Peyer's patch (tissue), 4 donors: ENCODE results near the gene RPS14. TPM values are rescaled to one million over a fixed set of nuclear protein-coding genes. Genes with fewer than 3 reads are reported as not detected.
A peak's percentile ranks its signal among the peaks of the same experiment; 100 is the strongest.

Experiments
- DNase-seq, 3 donors: peaks; one replicate each; pipeline ENCODE4 v3.0.0-alpha.2; 2017 to 2019
- H3K27ac ChIP-seq, 4 donors: fragments of 200-600 bp; sonication (generic); one replicate each; pipeline ENCODE4 v1.5.1; 2016 to 2019
- H3K27me3 ChIP-seq, 2 donors: fragments of 200-600 bp; sonication (generic); one replicate each; pipeline ENCODE4 v1.5.1; 2019
- H3K36me3 ChIP-seq, 3 donors: fragments of 200-600 bp; sonication (generic); one replicate each; pipeline ENCODE4 v1.5.1; 2016 to 2019
- H3K4me1 ChIP-seq, 4 donors: fragments of 200-600 bp; sonication (generic); one replicate each; pipeline ENCODE4 v1.5.1; 2016 to 2019
- H3K4me3 ChIP-seq, 4 donors: fragments of 200-600 bp; sonication (generic); 1 replicate in 3 of 4; 2 replicates in 1 of 4; pipeline ENCODE4 v1.5.1; 2016 to 2019; ENCODE audit warnings: mild to moderate bottlenecking in 1 of 4
- H3K9me3 ChIP-seq, 4 donors: fragments of 200-600 bp; sonication (generic); one replicate each; pipeline ENCODE4 v1.5.1; 2016 to 2019; ENCODE audit warnings: mild to moderate bottlenecking in 1 of 4
- CTCF ChIP-seq, 6 experiments: fragments of 450-650 bp in 4 of 6; fragments of 200-600 bp in 2 of 6; sonication (generic) in 1 of 6; IDR thresholded peaks; one replicate each; pipeline ENCODE4 v1.5.1; 2017 to 2019; ENCODE audit warnings: antibody characterized with exemption in 6 of 6, mild to moderate bottlenecking in 3 of 6, moderate library complexity in 1 of 6
- POLR2A ChIP-seq, 2 donors: fragments of 450-650 bp; IDR thresholded peaks; one replicate each; pipeline ENCODE4 v1.5.1; 2017; ENCODE audit warnings: antibody characterized with exemption in 2 of 2, mild to moderate bottlenecking in 2 of 2, moderate library complexity in 2 of 2
- total RNA-seq, 4 donors: library from RNA; depleted of rRNA; stranded (reverse); fragments of >200 nt; gene quantifications; one replicate each; pipeline ENCODE4 v1.1.0, GENCODE V29; 2016

The RPS14 gene
- total RNA-seq, 4 donors from 2014 or later = 975 to 1,961 (median 1,274) TPM

- Histone ChIP-seq H3K4me3 (peak overlapping the region; percentile 43 to 75 (median 64)), H3K4me1 (peaks cover 3 to 24% (median 19%) of the 10 kb centered on the region in 4 donors), H3K27ac (peak overlapping the region; percentile 85 to 97 (median 94)), H3K9me3 (no peaks in the 10 kb centered on the region), H3K27me3 (no peaks in the 10 kb centered on the region), H3K36me3 (peaks cover 0 to 34% (median 4%) of the 10 kb centered on the region in 3 donors)
- TF ChIP-seq POLR2A (IDR thresholded peaks at IDR 0.05) (peak; percentile 28 to 46), CTCF (IDR thresholded peaks at IDR 0.05) (no peak)
- peak; percentile 76 to 92 (median 77) for DNase-seq
These were observed 39.7 kb downstream of the RPS14 start for GRCh38 chr5:150409638-150410523.

GRCh38 chr5:150408231-150408943, 41.2 kb downstream of the RPS14 start:
- Histone ChIP-seq H3K4me1 (peaks cover 3 to 24% (median 14%) of the 10 kb centered on the region in 4 donors), H3K27ac (peak overlapping the region in 3 of 4 donors; percentile 32 to 97 (median 96)), H3K9me3 (no peaks in the 10 kb centered on the region), H3K36me3 (peaks cover 0 to 48% (median 6%) of the 10 kb centered on the region in 3 donors), H3K4me3 (peak overlapping the region in 3 of 4 donors; percentile 18 to 75 (median 65)), H3K27me3 (no peaks in the 10 kb centered on the region)
- DNase-seq = no peak
- TF ChIP-seq POLR2A (IDR thresholded peaks at IDR 0.05) = no peak
- no peak for TF ChIP-seq CTCF (IDR thresholded peaks at IDR 0.05)

- Histone ChIP-seq H3K27me3 (no peaks in the 10 kb centered on the region), H3K4me3 (peak overlapping the region in 1 of 4 donors; percentile 65), H3K27ac (peak overlapping the region in 2 of 4 donors; percentile 96 to 97), H3K4me1 (peaks cover 0 to 24% (median 11%) of the 10 kb centered on the region in 4 donors), H3K36me3 (peaks cover 0 to 59% (median 6%) of the 10 kb centered on the region in 3 donors), H3K9me3 (no peaks in the 10 kb centered on the region)
- no peak for DNase-seq
- no peak for TF ChIP-seq POLR2A (IDR thresholded peaks at IDR 0.05)
- TF ChIP-seq CTCF (IDR thresholded peaks at IDR 0.05) = no peak
These were observed 42.3 kb downstream of the RPS14 start for GRCh38 chr5:150407096-150407720.

- H3K36me3 ChIP-seq = peaks cover 0 to 63% (median 6%) of the 10 kb centered on the region in 3 donors
These were observed 42.8 kb downstream of the RPS14 start for GRCh38 chr5:150406723-150407095.

More at GRCh38 chr5:150406723-150407095, 42.8 kb downstream of the RPS14 start:
- Histone ChIP-seq H3K9me3 (no peaks in the 10 kb centered on the region), H3K27ac (peak overlapping the region in 2 of 4 donors; percentile 96 to 97), H3K4me3 (peak overlapping the region in 1 of 4 donors; percentile 65), H3K4me1 (peaks cover 0 to 24% (median 11%) of the 10 kb centered on the region in 4 donors), H3K27me3 (no peaks in the 10 kb centered on the region)
- DNase-seq = no peak
- TF ChIP-seq CTCF (IDR thresholded peaks at IDR 0.05) (no peak), POLR2A (IDR thresholded peaks at IDR 0.05) (no peak)
